Mesodermal cell (in vitro differentiated cells): Measurements from ENCODE around the gene RGS3.

Source experiments
- H3K27ac ChIP-seq: 2 replicates; pipeline ENCODE4 v1.7.0; 2013; ENCODE audit warnings: mild to moderate bottlenecking, low read depth, low read length, moderate library complexity; ENCODE audit not compliant: severe bottlenecking
- H3K36me3 ChIP-seq: 2 replicates; pipeline ENCODE4 v1.7.1; 2013; ENCODE audit warnings: mild to moderate bottlenecking, low read length, moderate library complexity; ENCODE audit not compliant: control insufficient read depth, insufficient read depth
- H3K4me1 ChIP-seq: one replicate; pipeline ENCODE4 v1.7.1; 2013; ENCODE audit warnings: mild to moderate bottlenecking, low read length; ENCODE audit not compliant: insufficient read depth, control insufficient read depth, poor library complexity, severe bottlenecking
- H3K4me3 ChIP-seq: 2 replicates; pipeline ENCODE4 v1.7.0; 2013; ENCODE audit warnings: low read length, control low read depth, mild to moderate bottlenecking; ENCODE audit not compliant: insufficient read depth, poor library complexity, severe bottlenecking; ENCODE audit errors: extremely low read depth
- H3K9me3 ChIP-seq: 2 replicates; pipeline ENCODE4 v1.7.1; 2013; ENCODE audit warnings: mild to moderate bottlenecking, low read length, moderate library complexity; ENCODE audit not compliant: control insufficient read depth
- WGBS, 2 experiments: methylation state at CpG; one replicate each; pipeline ENCODE4 v1.1.5; 2013; ENCODE audit warnings: missing lambda C conversion rate in 2 of 2; ENCODE audit not compliant: insufficient coverage in 2 of 2; 5-methylcytosine and 5-hydroxymethylcytosine counted together

RGS3 gene

GRCh38 chr9:113465599-113466140 lies 2.1 kb downstream of the RGS3 start:
- Histone ChIP-seq H3K36me3 (no peaks in the 10 kb centered on the region), H3K4me1 (peaks cover 2% of the 10 kb centered on the region), H3K4me3 (no peak overlapping the region), H3K9me3 (no peaks in the 10 kb centered on the region), H3K27ac (no peak overlapping the region)
- 70 to 79% methylated on average over 2 of the region's 2 CpGs for WGBS, 2 experiments

- no CpG with 5 or more reads among the region's 2 CpGs for WGBS, 2 experiments
- Histone ChIP-seq H3K9me3 (no peaks in the 10 kb centered on the region), H3K36me3 (no peaks in the 10 kb centered on the region), H3K27ac (no peak overlapping the region), H3K4me3 (no peak overlapping the region), H3K4me1 (peaks cover 2% of the 10 kb centered on the region)
Measured at GRCh38 chr9:113467183-113467582, 3.7 kb downstream of the RGS3 start.

- H3K36me3 ChIP-seq: no peaks in the 10 kb centered on the region
- no peak overlapping the region for H3K4me3 ChIP-seq
- peaks cover 2% of the 10 kb centered on the region for H3K4me1 ChIP-seq
- H3K9me3 ChIP-seq: no peaks in the 10 kb centered on the region
- WGBS, 2 experiments: 84 to 85% methylated on average over 4 to 5 of the region's 6 CpGs
- H3K27ac ChIP-seq: no peak overlapping the region
Measured at GRCh38 chr9:113468716-113469448, 5.4 kb downstream of the RGS3 start.

- Histone ChIP-seq H3K4me3 (no peak overlapping the region), H3K4me1 (no peaks in the 10 kb centered on the region), H3K9me3 (no peaks in the 10 kb centered on the region), H3K27ac (no peak overlapping the region), H3K36me3 (no peaks in the 10 kb centered on the region)
- no CpG with 5 or more reads among the region's 1 CpG for WGBS, 2 experiments
Measured at GRCh38 chr9:113471143-113471542, 7.6 kb downstream of the RGS3 start.

GRCh38 chr9:113471566-113471965 lies 8.0 kb downstream of the RGS3 start:
- no peaks in the 10 kb centered on the region for H3K36me3 ChIP-seq
- H3K4me3 ChIP-seq: no peak overlapping the region
- no peak overlapping the region for H3K27ac ChIP-seq
- H3K9me3 ChIP-seq: no peaks in the 10 kb centered on the region
- H3K4me1 ChIP-seq: no peaks in the 10 kb centered on the region
- 58 to 64% methylated on average over 4 to 6 of the region's 6 CpGs for WGBS, 2 experiments

- H3K36me3 ChIP-seq: no peaks in the 10 kb centered on the region
- 91 to 98% methylated on average over 3 of the region's 5 CpGs for WGBS, 2 experiments
Measured at GRCh38 chr9:113472199-113472598, 8.7 kb downstream of the RGS3 start.

GRCh38 chr9:113474360-113475028 lies 11.0 kb downstream of the RGS3 start:
- Histone ChIP-seq H3K36me3 (no peaks in the 10 kb centered on the region), H3K4me3 (no peak overlapping the region), H3K4me1 (no peaks in the 10 kb centered on the region), H3K27ac (no peak overlapping the region), H3K9me3 (no peaks in the 10 kb centered on the region)
- WGBS, 2 experiments: 83 to 91% methylated on average over 7 to 8 of the region's 8 CpGs

More at GRCh38 chr9:113472199-113472598, 8.7 kb downstream of the RGS3 start:
- Histone ChIP-seq H3K4me3 (no peak overlapping the region), H3K4me1 (no peaks in the 10 kb centered on the region), H3K27ac (no peak overlapping the region), H3K9me3 (no peaks in the 10 kb centered on the region)

GRCh38 chr9:113475031-113475430 lies 11.5 kb downstream of the RGS3 start:
- H3K9me3 ChIP-seq: no peaks in the 10 kb centered on the region
- no peak overlapping the region for H3K4me3 ChIP-seq
- H3K4me1 ChIP-seq: no peaks in the 10 kb centered on the region
- H3K27ac ChIP-seq: no peak overlapping the region
- no peaks in the 10 kb centered on the region for H3K36me3 ChIP-seq
- WGBS, 2 experiments: 95 to 100% methylated on average over 2 of the region's 2 CpGs

GRCh38 chr9:113475992-113476391 lies 12.5 kb downstream of the RGS3 start:
- Histone ChIP-seq H3K4me3 (no peak overlapping the region), H3K27ac (no peak overlapping the region), H3K9me3 (no peaks in the 10 kb centered on the region), H3K36me3 (no peaks in the 10 kb centered on the region), H3K4me1 (no peaks in the 10 kb centered on the region)
- 94 to 100% methylated on average over 3 to 4 of the region's 4 CpGs for WGBS, 2 experiments

- Histone ChIP-seq H3K36me3 (no peaks in the 10 kb centered on the region), H3K4me1 (no peaks in the 10 kb centered on the region), H3K27ac (no peak overlapping the region), H3K4me3 (no peak overlapping the region), H3K9me3 (no peaks in the 10 kb centered on the region)
- WGBS, 2 experiments: 87 to 89% methylated on average over 2 to 4 of the region's 4 CpGs
Measured at GRCh38 chr9:113476511-113476916, 13.0 kb downstream of the RGS3 start.

GRCh38 chr9:113477058-113477457 lies 13.5 kb downstream of the RGS3 start:
- Histone ChIP-seq H3K4me3 (no peak overlapping the region), H3K4me1 (no peaks in the 10 kb centered on the region), H3K36me3 (no peaks in the 10 kb centered on the region), H3K27ac (no peak overlapping the region), H3K9me3 (no peaks in the 10 kb centered on the region)
- 89 to 98% methylated on average over 3 to 4 of the region's 4 CpGs for WGBS, 2 experiments
